Activated CD8-positive, alpha-beta memory T cell treated with anti-CD3 and anti-CD28 coated beads for 4 hours (primary cell): ENCODE results near the gene OR4S1.
"Not testable (repeated sequence)": the region's sequence is repeated elsewhere in the genome, so short reads cannot be mapped to it uniquely, and the experiment has no call there.

Source experiments
- DNase-seq, 2 donors: peaks; one replicate each; pipeline ENCODE4 v3.0.0-alpha.2; 2020; ENCODE audit warnings: low read depth in 2 of 2

The OR4S1 gene

GRCh38 chr11:48305923-48306322, at the start of gene OR4S1:
Gene OR4S1 (plus strand): TSS chr11:48306223. CDS start chr11:48306223, 0 bp downstream.
- no peak for DNase-seq

- DNase-seq = no peak
Observed at GRCh38 chr11:48261600-48261999, 44.4 kb upstream of the OR4S1 start.

- no peak for DNase-seq
Observed at GRCh38 chr11:48263423-48263911, 42.6 kb upstream of the OR4S1 start, which contains the start of gene OR4X1. Gene OR4X1 (plus strand): TSS chr11:48263861. CDS start chr11:48263861, 0 bp downstream.

GRCh38 chr11:48270621-48271020, 35.4 kb upstream of the OR4S1 start:
- no peak for DNase-seq

- no peak for DNase-seq
Observed at GRCh38 chr11:48272606-48273005, 33.4 kb upstream of the OR4S1 start.

GRCh38 chr11:48307760-48308386, 1.9 kb downstream of the OR4S1 start:
- DNase-seq = peak in 1 of 2 donors; percentile 35

- DNase-seq = not testable (repeated sequence)
Observed at GRCh38 chr11:48313590-48313989, 7.6 kb downstream of the OR4S1 start.

GRCh38 chr11:48319813-48320212, 13.8 kb downstream of the OR4S1 start:
- DNase-seq = not testable (repeated sequence)

GRCh38 chr11:48324620-48325019, 18.6 kb downstream of the OR4S1 start, which contains the start of gene OR4C3:
Gene OR4C3 (plus strand): TSS chr11:48324920. CDS start chr11:48325022, 102 bp downstream.
- DNase-seq = not testable (repeated sequence)

GRCh38 chr11:48341466-48341865, 35.4 kb downstream of the OR4S1 start:
- no peak for DNase-seq

- DNase-seq = not testable (repeated sequence)
Observed at GRCh38 chr11:48342505-48342904, 36.5 kb downstream of the OR4S1 start.

GRCh38 chr11:48346286-48346685, 40.3 kb downstream of the OR4S1 start:
- DNase-seq = not testable (repeated sequence)

GRCh38 chr11:48354013-48354412, 48.0 kb downstream of the OR4S1 start:
- no peak for DNase-seq

- no peak for DNase-seq
Observed at GRCh38 chr11:48354677-48355076, 48.7 kb downstream of the OR4S1 start.
